ENCODE data around the gene TRIM15.

- no peak for TF ChIP-seq EP300 (IDR thresholded peaks at IDR 0.05)
- TF ChIP-seq POLR2A (IDR thresholded peaks at IDR 0.05) = no peak
- TF ChIP-seq CTCF (IDR thresholded peaks at IDR 0.05) = no peak
Measured at GRCh38 chr6:30178837-30179236, 15.5 kb downstream of the TRIM15 start.

Measured in stomach (tissue), 4 donors.